Measurements from ENCODE around the gene THUMPD2. TPM values are rescaled to one million over a fixed set of nuclear protein-coding genes. Genes with fewer than 3 reads are reported as not detected.

Gene THUMPD2
- total RNA-seq, 1 experiment from 2014 or later = 19.5 TPM

GRCh38 chr2:39730276-39730675 is 48.8 kb downstream of the THUMPD2 start:
- Histone ChIP-seq H3K9ac (ENCODE audit: extremely low read depth, insufficient read length, low read length) (no peak overlapping the region), H2BK15ac (ENCODE audit: low read depth, low read length) (no peak overlapping the region), H2BK12ac (ENCODE audit: insufficient read length, low read depth, low read length) (no peak overlapping the region), H4K20me1 (ENCODE audit: control insufficient read depth, insufficient read depth, insufficient read length) (no peaks in the 10 kb centered on the region), H2AFZ (ENCODE audit: low read length) (no peak overlapping the region), H3K23ac (ENCODE audit: insufficient read length, low read depth, low read length) (no peak overlapping the region), H3K18ac (ENCODE audit: insufficient read length, low read depth, low read length) (no peak overlapping the region), H2BK20ac (ENCODE audit: low read depth, low read length, poor library complexity, severe bottlenecking) (no peak overlapping the region), H3K79me2 (ENCODE audit: insufficient read depth, low read length) (no peaks in the 10 kb centered on the region), H3K4me2 (ENCODE audit: insufficient read depth, insufficient read length, low read length) (no peak overlapping the region), H3K27me3 (ENCODE audit: insufficient read depth, low read length) (no peaks in the 10 kb centered on the region), H3K14ac (ENCODE audit: insufficient read depth, low read length) (no peak overlapping the region), H3K27ac (ENCODE audit: insufficient read length, low read depth, low read length) (no peak overlapping the region), H4K91ac (ENCODE audit: insufficient read length, low read depth, low read length) (no peak overlapping the region), H3K9me3 (ENCODE audit: control insufficient read depth, low read depth, low read length) (no peaks in the 10 kb centered on the region), H3T11ph (ENCODE audit: low read length) (no peak overlapping the region), H3K79me1 (ENCODE audit: insufficient read depth, low read depth, low read length, poor library complexity, severe bottlenecking) (no peaks in the 10 kb centered on the region), H3K56ac (ENCODE audit: insufficient read length, low read depth, low read length) (no peak overlapping the region), H2BK5ac (ENCODE audit: insufficient read length, low read length) (no peak overlapping the region), H3K4me1 (ENCODE audit: insufficient read depth, low read length) (no peaks in the 10 kb centered on the region; the same call in 1 of the 2 replicates), H2AK5ac (ENCODE audit: insufficient read length, low read length) (no peak overlapping the region), H3K4ac (ENCODE audit: low read depth, low read length) (no peak overlapping the region), H4K5ac (ENCODE audit: insufficient read length, low read depth, low read length) (no peak overlapping the region), H3K23me2 (ENCODE audit: insufficient read length, low read depth, low read length, poor library complexity, severe bottlenecking) (no peaks in the 10 kb centered on the region), H2BK120ac (ENCODE audit: low read depth, low read length, poor library complexity, severe bottlenecking) (no peak overlapping the region), H4K8ac (replicated peaks; ENCODE audit: insufficient read length, low read depth, low read length) (no peak overlapping the region)
- TF ChIP-seq CTCF (conservative IDR thresholded peaks at IDR 0.05) = no peak
- no peaks in the 10 kb centered on the region for H3K27me3 Mint-ChIP-seq (ENCODE audit: low read depth)
- peaks cover 0 to 5% of the 10 kb centered on the region in 2 experiments; a peak in 3 of 5 replicates for H3K9me3 Mint-ChIP-seq
- peaks cover 14 to 16% of the 10 kb centered on the region in 2 experiments for H3K4me1 Mint-ChIP-seq
- no peak for DNase-seq
- H3K4me3 Mint-ChIP-seq = no peak overlapping the region
- peaks cover 0 to 18% (median 16%) of the 10 kb centered on the region in 3 experiments; a peak in 4 of 7 replicates for H3K36me3 Mint-ChIP-seq (ENCODE audit: insufficient read depth in 1 of 3, low read depth in 3 of 3)
- no peak overlapping the region for H3K27ac Mint-ChIP-seq
- no CpG with 5 or more reads among the region's 5 CpGs for WGBS (ENCODE audit: extremely low coverage, insufficient read length, low lambda C conversion rate)

All from H9 (cell line).